HG03103 (cell line): ENCODE results near the gene UVSSA.

ENCODE experiments used
- ATAC-seq: cut with Tn5 transposase; IDR thresholded peaks from one replicate; pipeline ENCODE4 v1.9.1; 2021; ENCODE audit warnings: low read depth; ENCODE audit not compliant: unreplicated experiment

Gene UVSSA

GRCh38 chr4:1346781-1347409, at the start of gene UVSSA:
Gene UVSSA (plus strand): TSS chr4:1347208. CDS start chr4:1348092, 884 bp downstream.
- peak; percentile 89 for ATAC-seq

- no peak for ATAC-seq
Observed at GRCh38 chr4:1297456-1298325, 49.3 kb upstream of the UVSSA start.

GRCh38 chr4:1298461-1298860, 48.5 kb upstream of the UVSSA start:
- no peak for ATAC-seq

- no peak for ATAC-seq
Observed at GRCh38 chr4:1299301-1299860, 47.6 kb upstream of the UVSSA start.

- no peak for ATAC-seq
Observed at GRCh38 chr4:1300466-1301455, 46.2 kb upstream of the UVSSA start.

GRCh38 chr4:1302159-1302558, 44.8 kb upstream of the UVSSA start:
- no peak for ATAC-seq

GRCh38 chr4:1305261-1305711, 41.7 kb upstream of the UVSSA start:
- no peak for ATAC-seq

- ATAC-seq, result no peak
Observed at GRCh38 chr4:1305781-1306455, 41.1 kb upstream of the UVSSA start.

- ATAC-seq, result no peak
Observed at GRCh38 chr4:1307951-1308735, 38.9 kb upstream of the UVSSA start.

- no peak for ATAC-seq
Observed at GRCh38 chr4:1309261-1310010, 37.6 kb upstream of the UVSSA start.

GRCh38 chr4:1310031-1310795, 36.8 kb upstream of the UVSSA start:
- no peak for ATAC-seq

GRCh38 chr4:1310796-1311631, 36.0 kb upstream of the UVSSA start:
- ATAC-seq, result no peak

- ATAC-seq, result no peak
Observed at GRCh38 chr4:1312821-1313640, 34.0 kb upstream of the UVSSA start.

- no peak for ATAC-seq
Observed at GRCh38 chr4:1315306-1315705, 31.7 kb upstream of the UVSSA start.

- ATAC-seq, result no peak
Observed at GRCh38 chr4:1315836-1316536, 31.0 kb upstream of the UVSSA start.
